Thoracic aorta (tissue), 2 donors: Measurements from ENCODE around the gene F7. TPM values are rescaled to one million over a fixed set of nuclear protein-coding genes. Genes with fewer than 3 reads are reported as not detected.
"Not testable (repeated sequence)": the region's sequence is repeated elsewhere in the genome, so short reads cannot be mapped to it uniquely, and the experiment has no call there.

Experiments used
- ATAC-seq: fragments of 150-250 bp; one replicate; pipeline ENCODE4 v1.8.0; 2017; ENCODE audit warnings: low read depth; ENCODE audit not compliant: insufficient number of reproducible peaks, low FRiP score
- DNase-seq: peaks from one replicate; pipeline ENCODE4 v3.0.0-alpha.2; 2020; ENCODE audit warnings: low spot score
- H3K27ac ChIP-seq, 2 donors: fragments of 200-600 bp; sonication (generic); 1 replicate in 1 of 2; 2 replicates in 1 of 2; pipeline ENCODE4 v1.5.1; 2016; ENCODE audit warnings: mild to moderate bottlenecking in 2 of 2, moderate library complexity in 2 of 2
- H3K27me3 ChIP-seq: fragments of 200-600 bp; sonication (generic); replicated peaks from 2 replicates; pipeline ENCODE4 v1.6.0; 2016; ENCODE audit warnings: mild to moderate bottlenecking; ENCODE audit not compliant: insufficient read depth
- H3K36me3 ChIP-seq: fragments of 200-600 bp; sonication (generic); one replicate; pipeline ENCODE4 v1.5.1; 2016
- H3K4me1 ChIP-seq, 2 donors: fragments of 200-600 bp; sonication (generic); 1 replicate in 1 of 2; 2 replicates in 1 of 2; pipeline versions ENCODE4 v1.5.1 to v1.6.0; 2016; ENCODE audit warnings: low read depth in 2 of 2, mild to moderate bottlenecking in 1 of 2; ENCODE audit not compliant: control insufficient read depth in 1 of 2
- H3K4me3 ChIP-seq: fragments of 200-600 bp; sonication (generic); 2 replicates; pipeline ENCODE4 v1.5.1; 2016; ENCODE audit warnings: mild to moderate bottlenecking
- H3K9me3 ChIP-seq: fragments of 200-600 bp; sonication (generic); 2 replicates; pipeline ENCODE4 v1.5.1; 2016
- total RNA-seq, 2 donors: library from RNA; depleted of rRNA; stranded (reverse); fragments of >200 nt; gene quantifications; one replicate each; pipeline versions ENCODE4 v1.1.0 to v1.2.3, GENCODE V29; 2016
- TF ChIP-seq, protein P1 (sequence below): fragments of 200-600 bp; sonication (generic); IDR thresholded peaks from one replicate; pipeline ENCODE4 v1.5.1; 2019; ENCODE audit warnings: antibody characterized with exemption

F7 gene
- total RNA-seq, 2 donors from 2014 or later = not detected

DNA sequence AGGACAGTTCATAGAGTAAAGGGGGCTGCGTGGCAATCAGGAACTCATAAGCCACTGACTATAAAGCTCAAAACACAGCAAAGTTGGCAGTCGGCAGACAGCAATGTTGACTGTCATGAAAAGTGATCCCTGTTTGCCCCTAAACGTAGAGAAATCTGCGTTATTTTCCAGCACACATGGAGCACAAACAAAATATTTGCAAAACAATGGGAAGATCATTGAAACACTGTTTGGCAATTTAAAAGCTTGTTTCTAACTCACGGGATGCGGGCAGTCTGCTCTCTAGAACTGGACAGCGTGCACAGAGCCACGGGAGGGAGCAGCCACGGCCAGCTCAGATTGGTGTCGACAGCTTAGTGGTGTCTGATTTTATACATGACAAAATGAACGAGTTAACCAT is 6.4 kb upstream of the F7 start:
- Histone ChIP-seq H3K4me3 (no peak overlapping the region), H3K27me3 (no peaks in the 10 kb centered on the region), H3K4me1 (no peaks in the 10 kb centered on the region), H3K27ac (no peak overlapping the region), H3K9me3 (no peaks in the 10 kb centered on the region), H3K36me3 (no peaks in the 10 kb centered on the region)
- ATAC-seq (no peak), DNase-seq (no peak)
- TF ChIP-seq, protein P1, sequence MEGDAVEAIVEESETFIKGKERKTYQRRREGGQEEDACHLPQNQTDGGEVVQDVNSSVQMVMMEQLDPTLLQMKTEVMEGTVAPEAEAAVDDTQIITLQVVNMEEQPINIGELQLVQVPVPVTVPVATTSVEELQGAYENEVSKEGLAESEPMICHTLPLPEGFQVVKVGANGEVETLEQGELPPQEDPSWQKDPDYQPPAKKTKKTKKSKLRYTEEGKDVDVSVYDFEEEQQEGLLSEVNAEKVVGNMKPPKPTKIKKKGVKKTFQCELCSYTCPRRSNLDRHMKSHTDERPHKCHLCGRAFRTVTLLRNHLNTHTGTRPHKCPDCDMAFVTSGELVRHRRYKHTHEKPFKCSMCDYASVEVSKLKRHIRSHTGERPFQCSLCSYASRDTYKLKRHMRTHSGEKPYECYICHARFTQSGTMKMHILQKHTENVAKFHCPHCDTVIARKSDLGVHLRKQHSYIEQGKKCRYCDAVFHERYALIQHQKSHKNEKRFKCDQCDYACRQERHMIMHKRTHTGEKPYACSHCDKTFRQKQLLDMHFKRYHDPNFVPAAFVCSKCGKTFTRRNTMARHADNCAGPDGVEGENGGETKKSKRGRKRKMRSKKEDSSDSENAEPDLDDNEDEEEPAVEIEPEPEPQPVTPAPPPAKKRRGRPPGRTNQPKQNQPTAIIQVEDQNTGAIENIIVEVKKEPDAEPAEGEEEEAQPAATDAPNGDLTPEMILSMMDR = no peak

DNA sequence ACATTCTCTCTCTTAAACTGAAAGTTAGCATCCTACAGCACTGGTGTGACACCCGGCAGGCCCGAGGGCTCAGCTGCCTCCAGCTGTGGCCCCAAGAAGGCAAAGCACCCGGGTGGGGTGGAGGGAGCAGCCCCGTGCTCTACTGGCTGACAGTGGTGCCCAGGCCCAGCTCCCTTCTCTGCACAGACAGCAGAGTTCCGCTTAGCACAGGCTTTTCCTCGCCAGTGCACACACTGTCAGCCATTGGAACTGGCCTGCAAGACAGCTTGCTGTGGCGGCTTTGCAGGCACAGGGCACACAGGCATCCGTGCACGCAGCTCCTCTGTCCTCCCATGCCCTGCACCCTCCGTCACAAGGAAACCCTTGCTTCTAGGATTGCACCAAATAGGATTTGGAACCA is 3.3 kb upstream of the F7 start:
- DNase-seq, H3K27me3 ChIP-seq, ATAC-seq, H3K4me3 ChIP-seq, H3K9me3 ChIP-seq, H3K36me3 ChIP-seq, H3K4me1 ChIP-seq, H3K27ac ChIP-seq: not testable (repeated sequence)

DNA sequence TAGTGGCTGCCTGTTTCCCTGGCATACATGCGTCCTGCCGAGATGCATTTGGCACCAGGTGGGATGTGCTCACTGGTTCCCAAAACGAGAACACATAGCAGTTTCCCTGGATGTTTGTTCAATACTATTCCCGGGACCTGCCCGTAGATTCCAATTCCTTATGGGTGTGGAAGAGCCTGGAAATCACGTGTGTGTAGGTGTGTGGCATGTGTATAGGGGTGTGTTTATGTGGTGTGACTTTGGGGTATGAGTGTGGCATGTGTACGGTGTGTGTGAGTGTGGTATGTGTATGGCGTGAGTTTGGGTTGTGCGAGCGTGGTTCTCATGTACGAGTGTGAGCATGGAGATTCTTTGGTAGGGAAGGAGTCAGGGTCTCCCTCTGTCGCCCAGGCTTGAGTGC is 2.9 kb upstream of the F7 start:
- ATAC-seq = no peak
- TF ChIP-seq, protein P1 = no peak
- no peaks in the 10 kb centered on the region for H3K36me3 ChIP-seq
- no peaks in the 10 kb centered on the region for H3K27me3 ChIP-seq
- no peak overlapping the region for H3K4me3 ChIP-seq
- H3K27ac ChIP-seq = no peak overlapping the region
- DNase-seq = no peak
- no peaks in the 10 kb centered on the region for H3K9me3 ChIP-seq
- H3K4me1 ChIP-seq = no peaks in the 10 kb centered on the region

DNA sequence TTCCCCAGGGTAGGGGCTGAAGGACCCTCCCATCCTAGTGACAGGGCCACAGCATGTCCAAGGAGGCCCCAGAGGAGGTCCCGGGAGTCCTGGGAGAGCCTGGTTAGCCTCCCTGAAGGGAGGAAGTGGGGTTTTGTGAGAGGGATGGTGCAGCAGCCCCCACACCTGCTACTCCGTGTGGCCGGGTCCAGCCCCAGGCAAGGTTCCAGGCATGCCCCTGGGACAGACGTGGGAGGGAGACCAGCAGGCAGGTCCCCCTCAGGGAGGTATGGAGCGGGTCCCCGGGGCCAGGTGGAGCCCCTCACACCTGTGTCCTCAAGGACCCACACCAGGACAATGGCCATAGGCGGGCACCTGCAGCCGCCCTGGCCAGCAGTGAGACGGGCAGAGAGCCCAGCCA is 1.9 kb upstream of the F7 start:
- Histone ChIP-seq H3K4me3 (no peak overlapping the region), H3K9me3 (no peaks in the 10 kb centered on the region), H3K36me3 (no peaks in the 10 kb centered on the region), H3K27me3 (no peaks in the 10 kb centered on the region), H3K4me1 (no peaks in the 10 kb centered on the region), H3K27ac (no peak overlapping the region)
- TF ChIP-seq, protein P1 = no peak
- no peak for ATAC-seq
- no peak for DNase-seq

DNA sequence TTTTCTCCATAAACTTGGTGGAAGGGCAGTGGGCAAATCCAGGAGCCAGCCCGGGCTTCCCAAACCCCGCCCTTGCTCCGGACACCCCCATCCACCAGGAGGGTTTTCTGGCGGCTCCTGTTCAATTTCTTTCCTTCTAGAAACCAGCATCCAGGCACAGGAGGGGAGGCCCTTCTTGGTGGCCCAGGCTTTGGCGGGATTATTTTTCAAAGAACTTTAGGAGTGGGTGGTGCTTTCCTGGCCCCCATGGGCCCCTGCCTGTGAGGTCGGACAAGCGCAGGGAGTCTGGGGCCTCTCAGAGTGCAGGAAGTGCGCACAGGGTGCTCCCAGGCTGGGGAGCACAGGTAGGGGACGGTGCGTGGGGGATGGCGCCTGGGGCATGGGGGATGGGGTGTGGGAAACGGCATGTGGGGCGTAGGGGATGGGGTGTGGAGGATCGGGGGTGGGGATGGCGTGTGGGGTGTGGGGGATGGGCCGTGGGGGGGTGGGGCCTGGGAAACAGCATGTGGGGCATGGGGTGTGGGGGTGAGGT is 396 bp downstream of the F7 start:
- ATAC-seq (no peak), DNase-seq (no peak)
- no peak overlapping the region for H3K4me3 ChIP-seq
- TF ChIP-seq, protein P1 = no peak
- H3K36me3 ChIP-seq = no peaks in the 10 kb centered on the region
- H3K9me3 ChIP-seq = no peaks in the 10 kb centered on the region
- H3K27me3 ChIP-seq = peaks cover 1% of the 10 kb centered on the region
- peaks cover 0 to 12% of the 10 kb centered on the region in 2 donors for H3K4me1 ChIP-seq
- H3K27ac ChIP-seq = no peak overlapping the region

DNA sequence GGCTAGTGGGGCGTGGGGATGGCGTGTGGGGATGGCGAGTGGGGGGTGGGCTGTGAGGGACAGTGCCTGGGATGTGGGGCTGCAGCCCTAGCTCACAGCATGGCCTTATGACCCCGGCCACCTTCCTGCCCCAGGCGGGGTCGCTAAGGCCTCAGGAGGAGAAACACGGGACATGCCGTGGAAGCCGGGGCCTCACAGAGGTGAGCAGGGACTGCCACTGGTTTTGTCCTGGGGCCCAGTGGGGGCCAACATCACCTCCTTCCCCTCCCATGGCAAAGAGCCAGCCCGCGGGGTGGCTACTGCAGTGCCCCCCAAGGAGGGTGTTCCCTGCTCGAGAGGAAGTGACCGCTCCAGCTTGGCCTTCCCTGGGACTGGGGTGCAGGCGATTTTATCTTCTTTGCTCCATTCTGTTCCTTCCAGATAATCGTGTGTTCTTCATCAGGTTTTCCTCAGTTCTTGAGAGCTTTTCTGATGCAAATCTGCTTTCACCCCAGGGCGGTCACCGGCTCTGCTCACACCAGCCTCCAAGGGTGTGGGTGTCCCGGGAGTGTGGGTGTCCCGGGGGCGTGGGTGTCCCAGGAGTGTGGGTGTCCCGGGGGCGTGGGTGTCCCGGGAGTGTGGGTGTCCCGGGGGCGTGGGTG is 1.2 kb downstream of the F7 start:
- TF ChIP-seq, protein P1 = no peak
- no peak for DNase-seq
- Histone ChIP-seq H3K27ac (no peak overlapping the region), H3K27me3 (peaks cover 3% of the 10 kb centered on the region), H3K9me3 (no peaks in the 10 kb centered on the region), H3K36me3 (no peaks in the 10 kb centered on the region), H3K4me1 (peaks cover 0 to 14% of the 10 kb centered on the region in 2 donors), H3K4me3 (no peak overlapping the region)
- ATAC-seq = no peak

DNA sequence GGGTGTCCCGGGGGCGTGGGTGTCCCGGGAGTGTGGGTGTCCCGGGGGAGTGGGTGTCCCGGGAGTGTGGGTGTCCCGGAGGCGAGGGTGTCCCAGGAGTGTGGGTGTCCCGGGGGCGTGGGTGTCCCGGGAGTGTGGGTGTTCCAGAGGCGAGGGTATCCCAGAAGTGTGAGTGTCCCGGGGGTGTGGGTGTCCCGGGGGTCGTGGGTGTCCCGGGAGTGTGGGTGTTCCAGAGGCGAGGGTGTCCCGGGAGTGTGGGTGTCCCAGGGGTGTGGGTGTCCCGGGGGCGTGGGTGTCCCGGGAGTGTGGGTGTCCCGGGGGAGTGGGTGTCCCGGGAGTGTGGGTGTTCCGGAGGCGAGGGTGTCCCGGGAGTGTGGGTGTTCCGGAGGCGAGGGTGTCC is 2.9 kb downstream of the F7 start:
- H3K4me3 ChIP-seq, H3K36me3 ChIP-seq, ATAC-seq, H3K27ac ChIP-seq, H3K27me3 ChIP-seq, DNase-seq, H3K9me3 ChIP-seq: not testable (repeated sequence)
- peaks cover 0 to 14% of the 10 kb centered on the region in 2 donors for H3K4me1 ChIP-seq
